Measurements from ENCODE around the gene MLLT3. TPM values are rescaled to one million over a fixed set of nuclear protein-coding genes. Genes with fewer than 3 reads are reported as not detected.

The MLLT3 gene
- total RNA-seq, 4 donors from 2014 or later: 9.4 to 38.2 (median 30.2) TPM

- Histone ChIP-seq H3K4me1 (peaks cover 49 to 89% (median 54%) of the 10 kb centered on the region in 4 donors), H3K27ac (peak overlapping the region; percentile 46 to 68 (median 60)), H3K4me3 (no peak overlapping the region), H3K36me3 (no peaks in the 10 kb centered on the region), H3K9me3 (no peaks in the 10 kb centered on the region), H3K27me3 (no peaks in the 10 kb centered on the region)
- no peak for TF ChIP-seq EP300 (IDR thresholded peaks at IDR 0.05; ENCODE audit: low read depth)
- TF ChIP-seq CTCF (IDR thresholded peaks at IDR 0.05): no peak
- no peak for TF ChIP-seq POLR2A (IDR thresholded peaks at IDR 0.05)
- no peak for TF ChIP-seq POLR2AphosphoS5 (IDR thresholded peaks at IDR 0.05)
- in situ Hi-C loops (cut with MboI; ENCODE audit: low pct_ligation_motif_present in 1 of 4, low pct_unique_long_range_greater_than_20kb in 1 of 4, low sequenced_read_pairs in 3 of 4): no loop called here
- WGBS, 2 donors (ENCODE audit: low coverage in 1 of 2): 22 to 45% methylated on average over 2 of the region's 2 CpGs
- no peak for DNase-seq
- intact Hi-C loops (cut with DNase I; ENCODE audit: low total_unique reads): no loop called here
Measured at GRCh38 chr9:20558566-20559016, 63.7 kb downstream of the MLLT3 start.

GRCh38 chr9:20557890-20558565 is 64.3 kb downstream of the MLLT3 start:
- TF ChIP-seq POLR2A (IDR thresholded peaks at IDR 0.05) (no peak), EP300 (IDR thresholded peaks at IDR 0.05; ENCODE audit: low read depth) (no peak), CTCF (IDR thresholded peaks at IDR 0.05) (no peak), POLR2AphosphoS5 (IDR thresholded peaks at IDR 0.05) (no peak)
- peak overlapping the region; percentile 46 to 68 (median 60) for H3K27ac ChIP-seq
- H3K4me1 ChIP-seq: peaks cover 50 to 89% (median 55%) of the 10 kb centered on the region in 4 donors
- H3K4me3 ChIP-seq: no peak overlapping the region
- no peaks in the 10 kb centered on the region for H3K27me3 ChIP-seq
- DNase-seq: peak; percentile 20
- in situ Hi-C loops (cut with MboI; ENCODE audit: low pct_ligation_motif_present in 1 of 4, low pct_unique_long_range_greater_than_20kb in 1 of 4, low sequenced_read_pairs in 3 of 4) (no loop called here), intact Hi-C loops (cut with DNase I; ENCODE audit: low total_unique reads) (no loop called here)
- WGBS, 2 donors (ENCODE audit: low coverage in 1 of 2): 20 to 32% methylated on average over 4 to 5 of the region's 5 CpGs
- no peaks in the 10 kb centered on the region for H3K36me3 ChIP-seq
- no peaks in the 10 kb centered on the region for H3K9me3 ChIP-seq

DNA sequence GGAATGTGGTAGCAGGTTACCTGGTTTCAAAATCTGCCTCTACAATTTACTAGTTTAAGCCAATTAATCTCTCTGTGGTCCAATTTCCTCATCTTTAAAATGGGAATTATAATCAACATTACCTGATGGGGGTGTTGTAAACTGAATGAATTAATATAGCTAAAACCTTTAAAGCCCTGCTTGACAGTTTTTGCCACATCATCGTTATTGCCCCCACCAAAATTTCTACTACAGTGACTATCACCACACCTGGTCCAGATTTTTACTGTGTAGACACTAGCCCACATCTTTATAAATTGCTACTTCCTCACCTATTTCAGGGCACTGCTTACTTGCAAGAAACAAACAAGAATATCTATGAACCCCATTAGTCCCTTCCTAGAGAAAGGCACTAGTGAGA is 65.0 kb downstream of the MLLT3 start:
- no peak overlapping the region for H3K4me3 ChIP-seq
- no peaks in the 10 kb centered on the region for H3K27me3 ChIP-seq
- H3K36me3 ChIP-seq: no peaks in the 10 kb centered on the region
- in situ Hi-C loops (cut with MboI; ENCODE audit: low pct_ligation_motif_present in 1 of 4, low pct_unique_long_range_greater_than_20kb in 1 of 4, low sequenced_read_pairs in 3 of 4): no loop called here
- TF ChIP-seq EP300 (IDR thresholded peaks at IDR 0.05; ENCODE audit: low read depth): no peak
- TF ChIP-seq POLR2A (IDR thresholded peaks at IDR 0.05): no peak
- no peak for TF ChIP-seq CTCF (IDR thresholded peaks at IDR 0.05)
- TF ChIP-seq POLR2AphosphoS5 (IDR thresholded peaks at IDR 0.05): no peak
- 95 to 100% methylated on average over 1 of the region's 1 CpG for WGBS, 2 donors (ENCODE audit: low coverage in 1 of 2)
- H3K9me3 ChIP-seq: no peaks in the 10 kb centered on the region
- H3K27ac ChIP-seq: peak overlapping the region in 3 of 4 donors; percentile 46 to 68 (median 64)
- intact Hi-C loops (cut with DNase I; ENCODE audit: low total_unique reads): no loop called here
- no peak for DNase-seq
- peaks cover 51 to 88% (median 57%) of the 10 kb centered on the region in 4 donors for H3K4me1 ChIP-seq

- Histone ChIP-seq H3K4me3 (no peak overlapping the region), H3K27me3 (no peaks in the 10 kb centered on the region), H3K27ac (peak overlapping the region; percentile 65 to 82 (median 68)), H3K36me3 (no peaks in the 10 kb centered on the region), H3K4me1 (peaks cover 33 to 75% (median 57%) of the 10 kb centered on the region in 4 donors), H3K9me3 (no peaks in the 10 kb centered on the region)
- in situ Hi-C loops (cut with MboI; ENCODE audit: low pct_ligation_motif_present in 1 of 4, low pct_unique_long_range_greater_than_20kb in 1 of 4, low sequenced_read_pairs in 3 of 4) (no loop called here), intact Hi-C loops (cut with DNase I; ENCODE audit: low total_unique reads) (no loop called here)
- no peak for TF ChIP-seq EP300 (IDR thresholded peaks at IDR 0.05; ENCODE audit: low read depth)
- no peak for TF ChIP-seq POLR2AphosphoS5 (IDR thresholded peaks at IDR 0.05)
- TF ChIP-seq CTCF (IDR thresholded peaks at IDR 0.05): no peak
- no peak for TF ChIP-seq POLR2A (IDR thresholded peaks at IDR 0.05)
- 0 to 21% methylated on average over 1 of the region's 1 CpG for WGBS, 2 donors (ENCODE audit: low coverage in 1 of 2)
- DNase-seq: no peak
Measured at GRCh38 chr9:20553558-20554149, 68.6 kb downstream of the MLLT3 start.
